ENCODE data around the gene LGR6. TPM values are rescaled to one million over a fixed set of nuclear protein-coding genes. Genes with fewer than 3 reads are reported as not detected.

LGR6 gene
- total RNA-seq, 2 experiments from 2014 or later, result 0.26 TPM; not detected in 1

DNA sequence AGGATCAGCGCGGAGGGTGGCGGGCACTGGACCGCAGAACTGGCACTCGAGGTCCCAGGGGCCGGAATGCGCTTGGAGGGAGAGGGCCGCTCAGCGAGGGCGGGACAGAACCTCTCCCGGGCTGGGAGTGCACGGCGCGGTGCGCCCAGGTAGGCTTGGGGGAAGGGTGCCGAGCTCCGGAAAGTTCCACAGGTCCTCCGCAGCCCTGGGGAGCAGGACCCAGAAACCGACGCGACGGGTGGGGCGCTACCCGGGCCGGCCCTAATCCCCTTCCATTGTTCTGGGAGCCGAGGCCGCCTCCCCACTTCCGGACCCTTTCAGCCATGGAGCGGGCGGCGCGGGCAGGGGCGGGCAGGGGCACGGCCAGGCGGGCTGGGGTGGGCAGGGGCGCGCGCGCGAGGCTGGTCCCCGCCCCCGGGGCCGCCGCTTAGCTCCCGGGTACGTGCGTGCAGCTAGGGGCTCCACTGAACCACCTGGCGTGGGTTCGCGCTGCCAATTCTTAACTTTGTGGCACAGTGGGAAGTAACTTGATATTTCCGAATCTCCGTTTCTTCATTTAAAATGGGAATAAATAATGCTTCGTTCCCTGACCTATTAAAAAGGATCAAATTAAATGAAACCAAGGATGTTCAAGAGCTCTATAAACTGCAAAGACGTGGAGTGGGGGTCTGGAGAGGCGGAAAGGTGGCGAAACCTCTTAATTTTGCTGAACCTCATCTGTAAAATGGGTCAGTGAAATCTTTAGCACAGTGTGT is 20.7 kb downstream of the LGR6 start:
- Mint-ChIP-seq H3K27ac (no peak overlapping the region), H3K9me3 (ENCODE audit: low read depth) (no peaks in the 10 kb centered on the region), H3K4me3 (no peak overlapping the region), H3K27me3 (peaks cover 73% of the 10 kb centered on the region), H3K36me3 (no peaks in the 10 kb centered on the region), H3K4me1 (peaks cover 5% of the 10 kb centered on the region)
- DNase-seq (no peak), ATAC-seq (peak; percentile 16)
- CTCF ChIA-PET, result interaction anchor here (0.8 to 3.5 kb wide), 5 partner anchors 9 to 492 kb away, joined by 3 to 15 read pairs (median 4); partner anchors contain the start of gene LGR6

- H3K4me1 Mint-ChIP-seq, result peaks cover 5% of the 10 kb centered on the region
- no peak overlapping the region for H3K4me3 Mint-ChIP-seq
- H3K9me3 Mint-ChIP-seq (ENCODE audit: low read depth), result no peaks in the 10 kb centered on the region
- H3K36me3 Mint-ChIP-seq, result no peaks in the 10 kb centered on the region
- no peak overlapping the region for H3K27ac Mint-ChIP-seq
- CTCF ChIA-PET, result interaction anchor here (0.5 to 3.5 kb wide), 5 partner anchors 22 to 333 kb away, joined by 3 to 15 read pairs (median 3); partner anchors contain the start of gene LGR6
- DNase-seq (no peak), ATAC-seq (no peak)
- peaks cover 73% of the 10 kb centered on the region for H3K27me3 Mint-ChIP-seq
These were observed 22.0 kb downstream of the LGR6 start for GRCh38 chr1:202215472-202216130.

- CTCF ChIA-PET, result interaction anchor here (1.4 kb wide), 1 partner anchor 28 kb away, joined by 3 read pairs; no protein-coding TSS in a partner anchor
- Mint-ChIP-seq H3K27ac (no peak overlapping the region), H3K9me3 (ENCODE audit: low read depth) (no peaks in the 10 kb centered on the region), H3K4me1 (peaks cover 5% of the 10 kb centered on the region), H3K27me3 (peaks cover 71% of the 10 kb centered on the region), H3K36me3 (no peaks in the 10 kb centered on the region), H3K4me3 (no peak overlapping the region)
- no peak for DNase-seq
- ATAC-seq, result no peak
These were observed 23.1 kb downstream of the LGR6 start for GRCh38 chr1:202216691-202217090.

DNA sequence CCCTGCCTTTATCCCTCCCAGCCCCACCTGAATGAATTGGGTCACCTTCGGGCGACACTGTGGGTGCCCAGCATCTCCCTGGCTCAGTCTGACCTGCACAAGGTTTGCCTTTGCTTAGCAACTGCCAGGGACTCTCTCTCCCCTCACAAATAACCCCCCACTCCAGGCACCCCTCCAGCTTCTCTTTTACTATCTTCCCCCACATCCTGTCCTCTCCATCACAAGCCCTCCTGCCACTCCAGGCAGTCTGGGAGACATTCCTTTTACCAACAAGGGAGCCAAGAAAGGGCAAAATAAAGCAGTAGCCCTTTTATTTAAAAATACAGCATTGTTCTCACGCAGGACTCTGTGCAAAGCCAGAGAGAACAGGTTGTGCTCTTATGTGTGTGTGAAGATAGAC is 23.9 kb downstream of the LGR6 start:
- Mint-ChIP-seq H3K9me3 (ENCODE audit: low read depth) (no peaks in the 10 kb centered on the region), H3K4me1 (peaks cover 5% of the 10 kb centered on the region), H3K36me3 (no peaks in the 10 kb centered on the region), H3K4me3 (no peak overlapping the region), H3K27me3 (peaks cover 63% of the 10 kb centered on the region), H3K27ac (no peak overlapping the region)
- no peak for DNase-seq
- no peak for ATAC-seq
- CTCF ChIA-PET, result no interaction called here

GRCh38 chr1:202217951-202218350 is 24.4 kb downstream of the LGR6 start:
- CTCF ChIA-PET, result interaction anchor here (1.4 kb wide), 1 partner anchor 20 kb away, joined by 5 read pairs; no protein-coding TSS in a partner anchor
- H3K36me3 Mint-ChIP-seq, result no peaks in the 10 kb centered on the region
- DNase-seq, result no peak
- no peak overlapping the region for H3K27ac Mint-ChIP-seq
- no peak for ATAC-seq
- no peak overlapping the region for H3K4me3 Mint-ChIP-seq
- H3K9me3 Mint-ChIP-seq (ENCODE audit: low read depth), result no peaks in the 10 kb centered on the region
- H3K4me1 Mint-ChIP-seq, result peaks cover 5% of the 10 kb centered on the region
- H3K27me3 Mint-ChIP-seq, result peaks cover 59% of the 10 kb centered on the region

GRCh38 chr1:202220733-202221132 is 27.1 kb downstream of the LGR6 start:
- Mint-ChIP-seq H3K27ac (no peak overlapping the region), H3K27me3 (peaks cover 45% of the 10 kb centered on the region), H3K4me1 (no peaks in the 10 kb centered on the region), H3K9me3 (ENCODE audit: low read depth) (no peaks in the 10 kb centered on the region), H3K4me3 (no peak overlapping the region), H3K36me3 (no peaks in the 10 kb centered on the region)
- CTCF ChIA-PET, result no interaction called here
- no peak for ATAC-seq
- no peak for DNase-seq

DNA sequence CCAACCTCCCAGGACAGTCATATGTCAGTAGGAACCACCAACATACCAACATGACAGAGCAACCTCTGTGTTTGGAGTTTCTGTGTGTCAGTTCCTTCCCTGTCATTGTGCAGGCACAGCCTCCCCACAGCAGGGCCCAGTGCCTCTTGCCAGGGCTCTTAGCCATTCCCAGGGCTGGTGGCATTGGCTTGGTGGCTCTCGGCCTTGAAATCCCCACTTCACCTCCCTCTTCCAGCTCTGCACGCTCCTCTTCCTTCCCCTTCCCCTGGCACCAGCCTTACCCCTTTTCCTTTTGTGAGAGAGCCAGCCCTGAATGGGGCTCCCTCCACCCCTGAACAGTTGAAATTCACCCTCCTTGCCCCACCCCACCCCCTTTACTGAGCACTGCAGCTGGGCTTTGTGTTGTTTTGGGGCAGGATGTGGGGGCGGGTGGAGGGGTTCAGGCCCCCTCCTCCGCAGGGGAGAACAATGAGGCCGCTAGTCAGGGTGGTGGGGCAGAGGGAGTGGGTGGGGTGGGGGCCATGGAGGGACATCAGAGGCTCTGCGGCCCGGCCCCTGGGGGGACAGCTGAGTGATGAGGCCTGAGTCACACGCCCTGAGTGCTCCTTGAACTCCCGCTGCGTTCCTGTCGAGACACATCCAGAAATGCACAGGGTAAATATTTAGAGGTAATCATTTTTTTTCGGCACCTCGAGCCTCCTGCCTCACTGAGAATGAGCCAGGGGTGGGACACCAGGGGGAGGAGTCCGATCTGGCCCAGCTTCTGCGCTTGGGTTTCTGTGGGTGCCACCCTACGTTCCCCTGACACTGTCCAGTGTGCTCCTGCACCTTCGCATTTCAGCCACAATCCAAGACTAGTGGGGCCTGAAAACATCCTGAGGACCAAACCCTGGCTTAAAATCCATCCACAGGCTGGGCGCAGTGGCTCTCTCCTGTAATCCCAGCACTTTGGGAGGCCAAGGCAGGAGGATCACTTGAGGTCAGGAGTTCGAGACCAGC is 28.6 kb downstream of the LGR6 start:
- ATAC-seq (no peak), DNase-seq (no peak)
- H3K27me3 Mint-ChIP-seq, result peaks cover 39% of the 10 kb centered on the region
- H3K9me3 Mint-ChIP-seq (ENCODE audit: low read depth), result no peaks in the 10 kb centered on the region
- CTCF ChIA-PET, result interaction anchor here (0.9 kb wide), 1 partner anchor 48 kb away, joined by 3 read pairs; no protein-coding TSS in a partner anchor
- H3K4me1 Mint-ChIP-seq, result peaks cover 2% of the 10 kb centered on the region
- H3K36me3 Mint-ChIP-seq, result no peaks in the 10 kb centered on the region
- no peak overlapping the region for H3K27ac Mint-ChIP-seq
- no peak overlapping the region for H3K4me3 Mint-ChIP-seq

DNA sequence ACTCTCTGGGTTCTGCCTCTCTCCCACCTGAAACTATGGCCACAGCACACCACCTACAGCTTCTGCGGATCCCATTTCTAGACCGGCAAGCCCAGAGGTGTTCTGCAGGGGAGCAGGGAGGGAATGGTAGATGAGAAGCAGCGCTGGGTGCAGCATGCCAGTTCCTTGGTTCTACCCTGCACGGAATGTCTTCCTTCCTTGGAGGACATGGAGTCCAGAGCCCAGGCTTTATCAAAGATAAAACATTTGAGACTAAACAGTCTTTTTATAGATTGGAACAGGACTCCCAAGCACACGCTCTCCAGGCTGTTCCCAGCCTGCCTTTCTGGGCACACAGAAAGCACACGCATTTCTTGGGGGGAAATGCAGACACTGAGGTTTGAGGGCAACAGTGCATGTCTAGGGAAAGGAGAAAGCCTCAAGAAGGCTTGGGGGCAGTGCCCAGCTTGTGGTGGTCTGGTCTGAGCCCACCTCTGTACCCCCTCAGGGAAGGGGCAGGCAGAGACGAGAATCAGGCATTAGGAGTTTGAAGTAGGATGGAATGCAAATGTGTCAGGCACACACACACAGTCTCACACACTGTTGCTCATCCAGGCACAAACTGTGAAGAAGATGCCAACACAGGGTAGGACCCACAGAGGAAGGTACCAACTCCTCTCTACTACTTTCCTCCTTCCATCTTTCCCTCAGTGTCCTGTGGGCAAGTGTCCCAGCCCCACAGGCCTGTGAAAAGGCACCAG is 29.7 kb downstream of the LGR6 start:
- DNase-seq (no peak), ATAC-seq (no peak)
- CTCF ChIA-PET, result interaction anchor here (1.7 kb wide), 1 partner anchor 9 kb away, joined by 4 read pairs; no protein-coding TSS in a partner anchor
- Mint-ChIP-seq H3K27me3 (peaks cover 30% of the 10 kb centered on the region), H3K9me3 (ENCODE audit: low read depth) (no peaks in the 10 kb centered on the region), H3K4me3 (no peak overlapping the region), H3K27ac (no peak overlapping the region), H3K36me3 (no peaks in the 10 kb centered on the region), H3K4me1 (peaks cover 13% of the 10 kb centered on the region)

DNA sequence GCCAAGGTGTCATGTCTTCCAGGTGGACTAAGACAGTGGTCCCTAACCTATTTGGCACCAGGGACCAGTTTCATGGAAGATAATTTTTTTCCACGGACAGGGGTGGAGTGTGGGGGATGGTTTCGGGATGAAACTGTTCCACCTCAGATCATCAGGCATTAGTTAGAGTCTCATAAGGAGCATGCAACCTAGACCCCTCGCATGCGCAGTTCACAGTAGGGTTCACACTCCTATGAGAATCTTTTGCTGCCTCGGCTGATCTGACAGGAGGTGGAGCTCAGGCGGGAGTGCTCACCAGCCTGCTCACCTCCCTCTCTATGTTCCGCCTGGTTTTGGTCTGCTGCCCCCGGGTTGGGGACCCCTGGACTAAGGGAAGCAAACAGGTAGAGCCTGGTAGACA is 30.9 kb downstream of the LGR6 start:
- DNase-seq (no peak), ATAC-seq (no peak)
- no peak overlapping the region for H3K4me3 Mint-ChIP-seq
- H3K9me3 Mint-ChIP-seq (ENCODE audit: low read depth), result no peaks in the 10 kb centered on the region
- no peak overlapping the region for H3K27ac Mint-ChIP-seq
- no peaks in the 10 kb centered on the region for H3K36me3 Mint-ChIP-seq
- H3K4me1 Mint-ChIP-seq, result peaks cover 18% of the 10 kb centered on the region
- H3K27me3 Mint-ChIP-seq, result peaks cover 19% of the 10 kb centered on the region
- CTCF ChIA-PET, result interaction anchor here (1.6 to 2.5 kb wide), 3 partner anchors 10 to 32 kb away, joined by 4 to 11 read pairs (median 9); no protein-coding TSS in a partner anchor

GRCh38 chr1:202225131-202225530 is 31.5 kb downstream of the LGR6 start:
- Mint-ChIP-seq H3K4me3 (no peak overlapping the region), H3K4me1 (peaks cover 18% of the 10 kb centered on the region)

DNA sequence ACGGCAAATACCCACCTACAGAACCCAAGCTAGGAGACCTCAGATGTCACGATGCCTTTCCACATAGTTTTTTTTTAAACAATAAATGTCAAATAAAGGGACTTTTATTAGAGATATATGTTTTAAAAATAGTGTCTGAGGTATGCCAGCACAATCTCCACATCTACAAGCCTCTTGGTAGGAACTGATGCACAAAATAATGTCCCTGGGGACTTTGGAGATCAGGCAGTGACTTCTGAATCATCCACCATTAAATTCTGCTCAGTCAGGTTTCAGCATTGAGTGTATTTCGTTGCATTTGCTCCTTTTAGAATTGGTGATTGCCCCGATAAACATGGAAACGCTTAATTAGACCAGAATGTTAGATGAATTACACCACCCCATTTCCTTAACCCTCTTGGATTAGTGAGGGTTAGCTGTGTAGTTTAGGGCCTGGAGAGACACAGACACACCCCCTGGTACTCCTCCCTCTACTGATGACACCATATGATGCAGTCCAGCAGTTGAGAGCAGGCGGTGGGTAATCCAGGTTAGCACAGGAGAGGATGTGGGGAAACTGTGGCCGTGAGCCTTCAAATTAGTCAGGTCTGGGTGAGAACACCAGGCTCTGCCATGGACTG is 33.6 kb downstream of the LGR6 start:
- Mint-ChIP-seq H3K9me3 (ENCODE audit: low read depth) (no peaks in the 10 kb centered on the region), H3K36me3 (no peaks in the 10 kb centered on the region), H3K4me3 (no peak overlapping the region), H3K4me1 (peaks cover 18% of the 10 kb centered on the region), H3K27ac (no peak overlapping the region), H3K27me3 (peaks cover 15% of the 10 kb centered on the region)
- CTCF ChIA-PET, result interaction anchor here (1.5 to 2.5 kb wide), 3 partner anchors 35 to 79 kb away, joined by 3 to 11 read pairs (median 4); no protein-coding TSS in a partner anchor
- peak; percentile 65 for ATAC-seq
- peak; percentile 65 for DNase-seq

More at GRCh38 chr1:202225131-202225530, 31.5 kb downstream of the LGR6 start:
- ATAC-seq (no peak), DNase-seq (no peak)
- Mint-ChIP-seq H3K27me3 (peaks cover 19% of the 10 kb centered on the region), H3K36me3 (no peaks in the 10 kb centered on the region), H3K27ac (no peak overlapping the region), H3K9me3 (ENCODE audit: low read depth) (no peaks in the 10 kb centered on the region)
- CTCF ChIA-PET, result interaction anchor here (1.0 to 2.5 kb wide), 4 partner anchors 11 to 58 kb away, joined by 3 to 11 read pairs (median 6); no protein-coding TSS in a partner anchor

DNA sequence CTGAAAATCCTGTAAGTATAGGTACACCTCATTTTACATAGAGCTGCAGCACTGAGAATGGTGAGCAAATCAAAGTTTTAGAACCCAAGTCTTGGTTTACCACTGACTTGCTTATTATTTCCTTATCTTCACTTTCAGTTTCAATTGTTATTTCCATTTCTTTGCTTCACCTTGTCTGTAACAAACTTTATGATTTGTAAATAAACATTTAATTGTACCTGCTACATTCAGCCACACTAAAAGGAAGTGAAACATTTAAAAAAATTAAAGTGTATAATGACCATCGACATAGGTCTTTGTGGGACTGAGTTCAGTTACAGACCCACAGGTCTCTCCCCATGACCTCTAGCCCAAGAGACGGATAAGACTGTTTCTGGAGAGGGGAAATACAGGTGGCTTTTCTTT is 34.4 kb downstream of the LGR6 start:
- Mint-ChIP-seq H3K27me3 (peaks cover 17% of the 10 kb centered on the region), H3K4me3 (no peak overlapping the region), H3K36me3 (no peaks in the 10 kb centered on the region), H3K27ac (no peak overlapping the region), H3K9me3 (ENCODE audit: low read depth) (no peaks in the 10 kb centered on the region), H3K4me1 (peaks cover 18% of the 10 kb centered on the region)
- ATAC-seq (peak; percentile 59), DNase-seq (no peak)
- CTCF ChIA-PET, result no interaction called here
